ENCODE data around the gene GAL3ST2.

DNA sequence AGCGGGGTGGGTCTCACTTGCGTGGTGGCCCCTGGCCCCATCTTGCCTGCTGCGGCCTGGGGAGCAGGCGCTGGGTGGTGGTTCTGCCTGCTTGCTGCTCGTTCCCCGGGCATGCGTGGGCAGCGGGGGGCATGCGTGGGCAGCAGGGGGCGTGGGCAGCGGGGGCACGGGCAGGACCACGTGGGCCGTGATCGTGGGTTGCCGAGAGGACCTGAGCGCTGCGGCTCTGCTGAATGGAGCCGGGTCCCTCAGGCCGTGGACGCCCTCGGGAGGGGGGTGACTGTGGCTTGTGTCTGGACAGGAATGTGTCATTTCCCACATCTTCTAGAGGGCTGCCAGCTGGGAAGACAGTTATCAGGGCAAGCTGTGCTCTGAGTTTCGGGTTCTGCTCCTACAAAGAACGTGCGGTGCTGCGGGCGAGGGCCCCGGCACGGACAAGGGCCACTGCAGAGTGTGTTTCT, 8.3 kb upstream of the GAL3ST2 start:
- TF ChIP-seq, protein P1, sequence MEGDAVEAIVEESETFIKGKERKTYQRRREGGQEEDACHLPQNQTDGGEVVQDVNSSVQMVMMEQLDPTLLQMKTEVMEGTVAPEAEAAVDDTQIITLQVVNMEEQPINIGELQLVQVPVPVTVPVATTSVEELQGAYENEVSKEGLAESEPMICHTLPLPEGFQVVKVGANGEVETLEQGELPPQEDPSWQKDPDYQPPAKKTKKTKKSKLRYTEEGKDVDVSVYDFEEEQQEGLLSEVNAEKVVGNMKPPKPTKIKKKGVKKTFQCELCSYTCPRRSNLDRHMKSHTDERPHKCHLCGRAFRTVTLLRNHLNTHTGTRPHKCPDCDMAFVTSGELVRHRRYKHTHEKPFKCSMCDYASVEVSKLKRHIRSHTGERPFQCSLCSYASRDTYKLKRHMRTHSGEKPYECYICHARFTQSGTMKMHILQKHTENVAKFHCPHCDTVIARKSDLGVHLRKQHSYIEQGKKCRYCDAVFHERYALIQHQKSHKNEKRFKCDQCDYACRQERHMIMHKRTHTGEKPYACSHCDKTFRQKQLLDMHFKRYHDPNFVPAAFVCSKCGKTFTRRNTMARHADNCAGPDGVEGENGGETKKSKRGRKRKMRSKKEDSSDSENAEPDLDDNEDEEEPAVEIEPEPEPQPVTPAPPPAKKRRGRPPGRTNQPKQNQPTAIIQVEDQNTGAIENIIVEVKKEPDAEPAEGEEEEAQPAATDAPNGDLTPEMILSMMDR (IDR thresholded peaks at IDR 0.05) = no peak
- no peak for TF ChIP-seq POLR2AphosphoS5 (IDR thresholded peaks at IDR 0.05)
- no peak for TF ChIP-seq POLR2A (IDR thresholded peaks at IDR 0.05)
- TF ChIP-seq EP300 (IDR thresholded peaks at IDR 0.05; ENCODE audit: low read depth) = no peak
